GM23248 (cell line): ENCODE measurements around the gene FAM234A.

Experiments used
- EZH2 ChIP-seq: fragments of 200-600 bp; sonication (generic); IDR thresholded peaks from 2 replicates; pipeline ENCODE4 v1.6.1; 2018; ENCODE audit warnings: antibody characterized with exemption, mild to moderate bottlenecking; ENCODE audit not compliant: insufficient read depth, poor library complexity, severe bottlenecking
- EZH2phosphoT487 ChIP-seq: fragments of 200-600 bp; sonication (generic); IDR thresholded peaks from 2 replicates; pipeline ENCODE4 v1.6.1; 2018; ENCODE audit warnings: antibody characterized with exemption, moderate library complexity, mild to moderate bottlenecking, low read depth; ENCODE audit not compliant: insufficient read depth

GRCh38 chr16:230949-231348 lies 3.7 kb upstream of the FAM234A start:
- TF ChIP-seq EZH2 (no peak), EZH2phosphoT487 (no peak)
